RWPE1 (cell line): Measurements from ENCODE around the gene TMPRSS13.

Experiments
- CTCF ChIA-PET: fragments of 350-600 bp; sonication (Branson Sonifier 250); formaldehyde crosslinking; extraction: SDS; loops from one replicate; lab custom pipeline; 2021; lab: Yijun Ruan, JAX
- POLR2A ChIA-PET: fragments of 400-600 bp; formaldehyde crosslinking; extraction: SDS; loops from one replicate; lab custom pipeline; 2020; ENCODE audit warnings: antibody characterized with exemption; ENCODE audit not compliant: low non-redundant PET; lab: Yijun Ruan, JAX
- DNase-seq: peaks from one replicate; pipeline ENCODE4 v3.0.0; 2012; ENCODE audit warnings: low spot score
- H3K27ac ChIP-seq: fragments of 450-650 bp; 2 replicates; pipeline ENCODE4 v1.5.1; 2017
- CTCF ChIP-seq: fragments of 450-650 bp; conservative IDR thresholded peaks from 2 replicates; pipeline ENCODE4 v1.5.1; 2017; ENCODE audit warnings: low read depth, mild to moderate bottlenecking

The TMPRSS13 gene

GRCh38 chr11:117914398-117914761 is 14.8 kb downstream of the TMPRSS13 start:
- no peak for DNase-seq
- POLR2A ChIA-PET = no interaction called here
- H3K27ac ChIP-seq = no peak overlapping the region
- CTCF ChIA-PET = interaction anchor here (0.5 to 1.1 kb wide), 2 partner anchors 18 to 745 kb away, joined by 3 to 5 read pairs; no protein-coding TSS in a partner anchor
- no peak for TF ChIP-seq CTCF

GRCh38 chr11:117913736-117914397 is 15.3 kb downstream of the TMPRSS13 start:
- H3K27ac ChIP-seq = no peak overlapping the region
- TF ChIP-seq CTCF = no peak
- ChIA-PET CTCF (interaction anchor here (1.1 kb wide), 1 partner anchor 19 kb away, joined by 3 read pairs; no protein-coding TSS in a partner anchor), POLR2A (no interaction called here)
- DNase-seq = no peak

- no peak for DNase-seq
- POLR2A ChIA-PET = no interaction called here
- no peak overlapping the region for H3K27ac ChIP-seq
- no peak for TF ChIP-seq CTCF
- CTCF ChIA-PET = interaction anchor here (0.8 kb wide), 1 partner anchor 95 kb away, joined by 4 read pairs; no protein-coding TSS in a partner anchor
These were observed 16.7 kb downstream of the TMPRSS13 start for GRCh38 chr11:117912497-117912896.

GRCh38 chr11:117911694-117912093 is 17.5 kb downstream of the TMPRSS13 start:
- ChIA-PET CTCF (no interaction called here), POLR2A (no interaction called here)
- no peak for TF ChIP-seq CTCF
- H3K27ac ChIP-seq = no peak overlapping the region
- DNase-seq = no peak

- POLR2A ChIA-PET = no interaction called here
These were observed 18.1 kb downstream of the TMPRSS13 start for GRCh38 chr11:117910941-117911655.

More at GRCh38 chr11:117910941-117911655, 18.1 kb downstream of the TMPRSS13 start:
- H3K27ac ChIP-seq = no peak overlapping the region
- DNase-seq = no peak
- CTCF ChIA-PET = no interaction called here
- TF ChIP-seq CTCF = no peak
